GM10266 (cell line): Measurements from ENCODE around the gene NUP214.

Experiments
- DNase-seq: peaks from one replicate; pipeline ENCODE4 v3.0.0; 2012; ENCODE audit errors: extremely low spot score
- CTCF ChIP-seq: IDR thresholded peaks from 2 replicates; pipeline ENCODE4 v1.5.1; 2012; ENCODE audit warnings: mild to moderate bottlenecking, low read depth; ENCODE audit not compliant: control insufficient read depth, insufficient read depth; ENCODE audit errors: missing control alignments

The NUP214 gene

GRCh38 chr9:131279863-131280570 lies 154.6 kb downstream of the NUP214 start:
- no peak for DNase-seq
- no peak for TF ChIP-seq CTCF

- TF ChIP-seq CTCF: no peak
- no peak for DNase-seq
Measured at GRCh38 chr9:131280660-131281059, 155.3 kb downstream of the NUP214 start.

GRCh38 chr9:131281119-131281965 lies 156.0 kb downstream of the NUP214 start:
- TF ChIP-seq CTCF: no peak
- no peak for DNase-seq

- no peak for DNase-seq
- TF ChIP-seq CTCF: no peak
Measured at GRCh38 chr9:131282175-131282574, 156.8 kb downstream of the NUP214 start.

GRCh38 chr9:131282688-131283422 lies 157.5 kb downstream of the NUP214 start:
- no peak for DNase-seq

More at GRCh38 chr9:131282688-131283422, 157.5 kb downstream of the NUP214 start:
- TF ChIP-seq CTCF: no peak
